Stimulated activated CD8-positive, alpha-beta memory T cell treated with anti-CD3 and anti-CD28 coated beads, Interleukin-4, amount 100 ng/mL, for 24 hours (primary cell): Measurements from ENCODE around the gene MIER1.
A peak's percentile ranks its signal among the peaks of the same experiment; 100 is the strongest.
"Not testable (repeated sequence)": the region's sequence is repeated elsewhere in the genome, so short reads cannot be mapped to it uniquely, and the experiment has no call there.

Experiments
- DNase-seq: peaks from one replicate; pipeline ENCODE4 v3.0.0-alpha.2; 2020; ENCODE audit warnings: low read depth

The MIER1 gene

GRCh38 chr1:66938613-66939012, 13.8 kb downstream of the MIER1 start:
- no peak for DNase-seq

GRCh38 chr1:66940981-66941380, 16.2 kb downstream of the MIER1 start:
- no peak for DNase-seq

GRCh38 chr1:66943361-66943969, 18.7 kb downstream of the MIER1 start:
- no peak for DNase-seq

- DNase-seq: no peak
Measured at GRCh38 chr1:66944330-66945274, 19.8 kb downstream of the MIER1 start.

GRCh38 chr1:66945316-66945715, 20.5 kb downstream of the MIER1 start:
- DNase-seq: no peak

GRCh38 chr1:66947267-66947666, 22.5 kb downstream of the MIER1 start:
- DNase-seq: no peak

GRCh38 chr1:66951513-66951912, 26.7 kb downstream of the MIER1 start:
- no peak for DNase-seq

- DNase-seq: no peak
Measured at GRCh38 chr1:66954208-66954607, 29.4 kb downstream of the MIER1 start.

- DNase-seq: no peak
Measured at GRCh38 chr1:66957938-66958337, 33.1 kb downstream of the MIER1 start.

- not testable (repeated sequence) for DNase-seq
Measured at GRCh38 chr1:66966188-66966873, 41.5 kb downstream of the MIER1 start.

- no peak for DNase-seq
Measured at GRCh38 chr1:66968574-66968973, 43.8 kb downstream of the MIER1 start.

- no peak for DNase-seq
Measured at GRCh38 chr1:66978201-66978600, 53.4 kb downstream of the MIER1 start.

- not testable (repeated sequence) for DNase-seq
Measured at GRCh38 chr1:66979621-66980020, 54.8 kb downstream of the MIER1 start.

GRCh38 chr1:66980745-66981367, 56.1 kb downstream of the MIER1 start:
- no peak for DNase-seq

- no peak for DNase-seq
Measured at GRCh38 chr1:66981679-66982078, 56.9 kb downstream of the MIER1 start.

GRCh38 chr1:66982561-66983260, 57.9 kb downstream of the MIER1 start:
- DNase-seq: no peak

- DNase-seq: no peak
Measured at GRCh38 chr1:66984491-66984890, 59.7 kb downstream of the MIER1 start.

- DNase-seq: no peak
Measured at GRCh38 chr1:66985835-66986234, 61.0 kb downstream of the MIER1 start.

GRCh38 chr1:66993076-66993475, 68.3 kb downstream of the MIER1 start:
- DNase-seq: no peak

- peak; percentile 24 for DNase-seq
Measured at GRCh38 chr1:66996018-66996682, 71.4 kb downstream of the MIER1 start.

GRCh38 chr1:66998972-66999371, 74.2 kb downstream of the MIER1 start:
- no peak for DNase-seq
